HFFc6 (cell line): ENCODE measurements around the gene CEACAM7. TPM values are rescaled to one million over a fixed set of nuclear protein-coding genes. Genes with fewer than 3 reads are reported as not detected.

Source experiments
- DNase-seq: peaks from one replicate; pipeline ENCODE4 v3.0.0-alpha.2; 2018
- H3K27ac Mint-ChIP-seq: 2 replicates; pipeline ENCODE4 v1.8.0; 2020; ENCODE audit warnings: mild to moderate bottlenecking, mixed read lengths
- H3K27me3 Mint-ChIP-seq: 2 replicates; pipeline ENCODE4 v1.8.0; 2021; ENCODE audit warnings: mild to moderate bottlenecking, moderate library complexity, mixed read lengths; ENCODE audit not compliant: insufficient read depth
- H3K36me3 Mint-ChIP-seq: 2 replicates; pipeline ENCODE4 v1.8.0; 2021; ENCODE audit warnings: low read depth, mixed read lengths
- H3K4me1 Mint-ChIP-seq: 2 replicates; pipeline ENCODE4 v1.8.0; 2020; ENCODE audit warnings: low read depth, mixed read lengths
- H3K4me3 Mint-ChIP-seq: 2 replicates; pipeline ENCODE4 v1.8.0; 2020; ENCODE audit warnings: mild to moderate bottlenecking, moderate library complexity, mixed read lengths
- H3K9me3 Mint-ChIP-seq: 2 replicates; pipeline ENCODE4 v1.8.0; 2020; ENCODE audit warnings: mild to moderate bottlenecking, mixed read lengths
- long read RNA-seq: library from polyadenylated mRNA; unstranded; transcript quantifications from one replicate; pipeline ENCODE4 v2.0.0, GENCODE V29; 2019
- total RNA-seq, 6 experiments: library from RNA; stranded (reverse); fragmentation: NEBNext Ultra II Directional; extraction: Animal tissue kit (Norgen Biotek cat#: 25700); gene quantifications; 2 replicates in 1 of 6; 3 replicates in 5 of 6; pipeline ENCODE4 v1.2.3, GENCODE V29; 2021
- TF ChIP-seq, protein P1 (sequence below): fragments of 200-600 bp; sonication (generic); IDR thresholded peaks from 2 replicates; pipeline ENCODE4 v1.5.0; 2021; ENCODE audit warnings: antibody characterized with exemption, mild to moderate bottlenecking

Gene CEACAM7
- total RNA-seq = not detected
- long read RNA-seq = 0 reads

DNA sequence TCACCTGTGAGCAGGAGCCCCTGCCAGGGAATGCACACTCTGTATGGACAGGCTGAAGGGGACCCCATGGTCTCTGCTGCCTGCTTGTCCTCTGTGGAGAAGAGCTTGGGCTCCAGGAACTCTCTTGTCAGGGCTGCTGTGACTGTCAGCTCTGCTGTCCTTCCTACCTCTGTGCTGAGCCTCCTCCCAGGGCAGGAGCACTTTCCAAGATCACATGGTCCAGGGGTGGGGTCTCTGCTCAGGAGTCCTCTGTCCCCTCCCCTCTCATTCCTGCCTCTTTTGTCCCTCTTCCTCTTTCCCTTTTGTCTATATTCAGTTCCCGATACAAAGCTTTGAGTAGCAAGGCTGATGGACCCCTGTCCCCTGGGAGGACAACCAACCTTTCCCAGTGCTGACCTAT lies at the start of gene CEACAM7:
Gene CEACAM7, minus strand, starts transcription at position 173 of the 400 bp plus-strand sequence. Its CDS starts 105 bp downstream, at position 68.
- TF ChIP-seq, protein P1, sequence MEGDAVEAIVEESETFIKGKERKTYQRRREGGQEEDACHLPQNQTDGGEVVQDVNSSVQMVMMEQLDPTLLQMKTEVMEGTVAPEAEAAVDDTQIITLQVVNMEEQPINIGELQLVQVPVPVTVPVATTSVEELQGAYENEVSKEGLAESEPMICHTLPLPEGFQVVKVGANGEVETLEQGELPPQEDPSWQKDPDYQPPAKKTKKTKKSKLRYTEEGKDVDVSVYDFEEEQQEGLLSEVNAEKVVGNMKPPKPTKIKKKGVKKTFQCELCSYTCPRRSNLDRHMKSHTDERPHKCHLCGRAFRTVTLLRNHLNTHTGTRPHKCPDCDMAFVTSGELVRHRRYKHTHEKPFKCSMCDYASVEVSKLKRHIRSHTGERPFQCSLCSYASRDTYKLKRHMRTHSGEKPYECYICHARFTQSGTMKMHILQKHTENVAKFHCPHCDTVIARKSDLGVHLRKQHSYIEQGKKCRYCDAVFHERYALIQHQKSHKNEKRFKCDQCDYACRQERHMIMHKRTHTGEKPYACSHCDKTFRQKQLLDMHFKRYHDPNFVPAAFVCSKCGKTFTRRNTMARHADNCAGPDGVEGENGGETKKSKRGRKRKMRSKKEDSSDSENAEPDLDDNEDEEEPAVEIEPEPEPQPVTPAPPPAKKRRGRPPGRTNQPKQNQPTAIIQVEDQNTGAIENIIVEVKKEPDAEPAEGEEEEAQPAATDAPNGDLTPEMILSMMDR = no peak
- H3K4me1 Mint-ChIP-seq = no peaks in the 10 kb centered on the region
- H3K27ac Mint-ChIP-seq = no peak within 1 kb of the TSS
- no peak for DNase-seq
- H3K27me3 Mint-ChIP-seq = peaks cover 21% of the 10 kb centered on the region
- no peaks in the 10 kb centered on the region for H3K9me3 Mint-ChIP-seq
- no peak within 1 kb of the TSS for H3K4me3 Mint-ChIP-seq
- H3K36me3 Mint-ChIP-seq = no peaks in the 10 kb centered on the region

DNA sequence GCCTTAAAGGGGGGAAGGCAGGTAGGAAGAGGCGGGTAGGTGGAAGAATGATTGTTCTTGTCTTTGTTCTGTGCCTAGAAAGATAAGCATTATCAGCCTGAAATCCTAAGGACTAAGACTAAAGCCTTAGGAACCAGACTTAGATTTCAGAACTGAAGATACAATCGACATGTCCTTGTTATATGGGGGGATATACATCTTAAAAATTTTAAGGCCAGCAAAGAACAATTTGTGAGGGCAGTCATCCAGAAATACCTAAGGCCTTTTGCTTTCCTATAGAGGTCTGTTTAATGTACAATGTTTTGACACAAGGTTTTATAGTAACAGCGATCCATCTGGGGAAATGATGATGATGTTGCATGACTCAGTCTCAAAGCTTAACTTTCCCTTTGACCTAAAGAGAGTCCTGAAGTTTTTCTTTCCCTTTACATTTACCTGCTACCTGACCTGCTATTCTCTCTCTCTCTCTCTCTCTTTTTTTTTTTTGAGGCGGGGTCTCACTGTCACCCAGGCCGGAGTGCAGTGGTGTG lies 47.1 kb upstream of the CEACAM7 start:
- TF ChIP-seq, protein P1 = no peak
- no peaks in the 10 kb centered on the region for H3K9me3 Mint-ChIP-seq

DNA sequence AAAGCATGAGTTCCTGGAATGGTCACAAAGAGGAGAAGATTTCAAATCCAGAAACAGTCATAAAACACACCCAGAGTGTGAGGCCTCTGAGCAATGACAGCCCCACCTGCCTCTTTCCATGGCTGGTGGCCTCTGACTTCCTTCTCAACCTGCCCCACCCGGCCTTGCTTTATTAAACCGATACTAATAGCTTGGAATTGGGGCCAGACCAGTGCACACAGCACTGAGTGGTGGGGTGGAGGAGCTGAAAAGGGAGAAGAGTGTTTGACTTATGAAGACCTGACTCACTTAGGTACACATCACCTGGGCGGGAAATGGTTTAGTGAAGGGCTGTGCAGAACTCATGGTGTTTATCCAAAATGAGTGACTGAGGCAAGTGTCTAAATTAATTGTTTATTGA lies 46.5 kb upstream of the CEACAM7 start:
- Mint-ChIP-seq H3K27me3 (peaks cover 20% of the 10 kb centered on the region), H3K27ac (no peak overlapping the region), H3K9me3 (no peaks in the 10 kb centered on the region), H3K36me3 (no peaks in the 10 kb centered on the region), H3K4me3 (no peak overlapping the region), H3K4me1 (no peaks in the 10 kb centered on the region)
- TF ChIP-seq, protein P1 = no peak
- no peak for DNase-seq

More for the DNA sequence above, 47.1 kb upstream of the CEACAM7 start:
- Mint-ChIP-seq H3K36me3 (no peaks in the 10 kb centered on the region), H3K27ac (no peak overlapping the region), H3K4me3 (no peak overlapping the region), H3K27me3 (peaks cover 24% of the 10 kb centered on the region), H3K4me1 (no peaks in the 10 kb centered on the region)
- no peak for DNase-seq

DNA sequence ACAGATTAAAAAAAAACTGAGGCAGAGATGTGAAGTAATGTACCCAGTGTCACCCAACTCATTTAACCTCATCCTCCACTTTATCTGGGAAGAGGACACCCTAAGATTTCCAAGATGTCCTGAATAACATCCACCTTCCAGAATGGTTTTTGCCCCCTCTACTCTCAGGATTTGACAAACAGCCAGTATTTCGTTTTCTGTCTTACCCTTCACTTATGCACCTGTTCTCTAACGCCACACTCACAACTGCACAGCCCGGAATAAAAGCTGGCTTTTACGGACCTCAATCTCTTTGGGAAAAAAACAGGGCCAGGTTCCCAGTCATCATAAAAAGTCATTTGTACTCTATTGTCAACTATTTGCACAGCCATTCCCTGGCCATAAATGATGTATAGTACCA lies 46.1 kb upstream of the CEACAM7 start:
- H3K4me1 Mint-ChIP-seq = no peaks in the 10 kb centered on the region
- no peak for DNase-seq
- no peaks in the 10 kb centered on the region for H3K9me3 Mint-ChIP-seq
- TF ChIP-seq, protein P1 = no peak
- no peak overlapping the region for H3K4me3 Mint-ChIP-seq
- H3K27ac Mint-ChIP-seq = no peak overlapping the region
- peaks cover 23% of the 10 kb centered on the region for H3K27me3 Mint-ChIP-seq
- no peaks in the 10 kb centered on the region for H3K36me3 Mint-ChIP-seq

DNA sequence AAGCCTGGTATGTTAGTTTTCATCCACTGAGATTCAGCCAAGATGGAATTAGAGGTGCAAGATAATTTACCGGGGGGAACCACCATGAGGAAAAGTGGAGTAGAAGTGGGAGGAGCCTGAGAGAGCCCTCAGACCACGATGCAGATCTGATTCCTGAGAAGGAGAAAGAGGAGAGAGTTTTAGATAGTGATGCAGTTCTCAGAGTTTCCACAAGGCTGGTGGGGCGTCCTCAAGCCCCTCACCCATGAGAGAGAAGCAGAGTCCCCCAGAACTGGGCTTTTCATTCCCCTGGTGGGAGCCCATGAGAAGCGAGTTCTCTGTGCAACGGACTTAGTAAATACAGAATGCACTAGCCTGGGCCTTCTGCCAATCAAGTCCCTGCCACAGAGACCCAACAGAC lies 38.4 kb upstream of the CEACAM7 start:
- H3K36me3 Mint-ChIP-seq = no peaks in the 10 kb centered on the region
- no peak overlapping the region for H3K4me3 Mint-ChIP-seq
- no peak for DNase-seq
- no peak overlapping the region for H3K27ac Mint-ChIP-seq
- no peaks in the 10 kb centered on the region for H3K4me1 Mint-ChIP-seq
- TF ChIP-seq, protein P1 = peak; percentile 18; the same call in 1 of the 2 replicates
- no peaks in the 10 kb centered on the region for H3K9me3 Mint-ChIP-seq
- H3K27me3 Mint-ChIP-seq = peaks cover 9% of the 10 kb centered on the region
